ENCODE measurements around the gene TCAF2.
"Not testable (repeated sequence)": the region's sequence is repeated elsewhere in the genome, so short reads cannot be mapped to it uniquely, and the experiment has no call there.

- TF ChIP-seq POLR2A (IDR thresholded peaks at IDR 0.05; ENCODE audit: low read length); GATA1 (IDR thresholded peaks at IDR 0.05; ENCODE audit: low read depth, low read length): not testable (repeated sequence)
Observed at GRCh38 chr7:143588183-143588582, 32.6 kb upstream of the TCAF2 start.
